MCF 10A (cell line): ENCODE data around the gene MRPL4. TPM values are rescaled to one million over a fixed set of nuclear protein-coding genes. Genes with fewer than 3 reads are reported as not detected.

ENCODE experiments used
- BruUV-seq: library from RNA; stranded (reverse); fragments of 400-500 nt; replicated peaks from 2 replicates; lab custom pipeline; 2021; lab: Mats Ljungman, UMichigan
- CTCF ChIA-PET: fragments of 300-600 bp; sonication (Branson Sonifier 250); formaldehyde crosslinking; extraction: SDS; loops from one replicate; lab custom pipeline; 2021; ENCODE audit warnings: antibody characterized with exemption, inconsistent platforms; lab: Yijun Ruan, JAX
- POLR2A ChIA-PET: fragments of 300-600, 350-650 bp; sonication (Branson Sonifier 250); formaldehyde crosslinking; extraction: SDS; loops from one replicate; lab custom pipeline; 2020; ENCODE audit warnings: antibody characterized with exemption, inconsistent platforms; lab: Yijun Ruan, JAX
- DNase-seq: peaks from one replicate; pipeline ENCODE4 v3.0.0-alpha.2; 2018; ENCODE audit not compliant: unreplicated experiment
- H3K27ac Mint-ChIP-seq: one replicate; pipeline ENCODE4 v1.8.0; 2022; ENCODE audit warnings: mild to moderate bottlenecking, low read depth, mixed read lengths; ENCODE audit not compliant: unreplicated experiment
- H3K27me3 Mint-ChIP-seq: one replicate; pipeline ENCODE4 v1.8.0; 2022; ENCODE audit warnings: mixed read lengths; ENCODE audit not compliant: insufficient read depth, unreplicated experiment
- H3K36me3 Mint-ChIP-seq: one replicate; pipeline ENCODE4 v1.8.0; 2022; ENCODE audit warnings: mild to moderate bottlenecking, moderate library complexity, mixed read lengths; ENCODE audit not compliant: insufficient read depth, unreplicated experiment
- H3K4me1 Mint-ChIP-seq: one replicate; pipeline ENCODE4 v1.8.0; 2022; ENCODE audit warnings: mixed read lengths; ENCODE audit not compliant: insufficient read depth, unreplicated experiment
- H3K4me3 Mint-ChIP-seq: one replicate; pipeline ENCODE4 v1.8.0; 2022; ENCODE audit warnings: mild to moderate bottlenecking, moderate library complexity, mixed read lengths; ENCODE audit not compliant: unreplicated experiment
- H3K9me3 Mint-ChIP-seq: one replicate; pipeline ENCODE4 v1.8.0; 2022; ENCODE audit warnings: mixed read lengths; ENCODE audit not compliant: unreplicated experiment
- intact Hi-C: fragments of 100-400 bp; cut with micrococcal nuclease; formaldehyde crosslinking; loops from 2 replicates; pipeline ENCODE4 v1.14.1; 2022
- microRNA-seq: library from miRNA; unstranded; fragments of <30 nt; microRNA quantifications from one replicate; pipeline ENCODE4 v1.2.0, GENCODE V29; 2022
- total RNA-seq: library from RNA; stranded (reverse); gene quantifications from 2 replicates; pipeline ENCODE4 v1.2.3, GENCODE V29; 2022
- TF ChIP-seq, protein P1 (sequence below): fragments of 200-600 bp; IDR thresholded peaks from one replicate; pipeline ENCODE4 v1.8.0; 2022; ENCODE audit warnings: antibody characterized with exemption, mild to moderate bottlenecking; ENCODE audit not compliant: unreplicated experiment

The MRPL4 gene
- total RNA-seq, 1 experiment from 2014 or later = 120 TPM

DNA sequence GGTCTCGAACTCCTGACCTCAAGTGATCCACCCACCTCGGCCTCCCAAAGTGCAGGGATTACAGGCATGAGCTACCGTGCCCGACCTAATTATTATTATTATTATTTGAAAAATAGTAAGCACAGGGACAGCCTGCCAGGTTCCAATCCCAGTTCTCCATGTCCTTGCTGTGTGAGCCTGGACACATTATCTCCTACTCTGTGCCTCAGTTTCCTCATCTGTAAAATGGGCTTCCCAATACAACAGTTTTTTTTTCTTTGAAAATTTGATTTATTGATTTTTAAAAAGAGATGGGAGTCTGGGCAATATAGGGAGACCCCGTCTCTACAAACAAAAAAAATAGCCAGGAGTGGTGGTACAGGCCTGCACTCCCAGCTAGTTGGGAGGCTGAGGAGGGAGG is 54.3 kb downstream of the MRPL4 start:
- Mint-ChIP-seq H3K4me3 (no peak overlapping the region), H3K27ac (no peak overlapping the region), H3K9me3 (no peaks in the 10 kb centered on the region), H3K36me3 (no peaks in the 10 kb centered on the region), H3K27me3 (no peaks in the 10 kb centered on the region), H3K4me1 (peaks cover 8% of the 10 kb centered on the region)
- ChIA-PET CTCF (interaction anchor here (0.8 to 1.4 kb wide), 4 partner anchors 8 to 83 kb away, joined by 3 to 5 read pairs (median 4); partner anchors contain the start of gene ICAM1), POLR2A (no interaction called here)
- intact Hi-C loops = no loop called here
- no TSS peak for BruUV-seq
- no peak for DNase-seq
- TF ChIP-seq, protein P1, sequence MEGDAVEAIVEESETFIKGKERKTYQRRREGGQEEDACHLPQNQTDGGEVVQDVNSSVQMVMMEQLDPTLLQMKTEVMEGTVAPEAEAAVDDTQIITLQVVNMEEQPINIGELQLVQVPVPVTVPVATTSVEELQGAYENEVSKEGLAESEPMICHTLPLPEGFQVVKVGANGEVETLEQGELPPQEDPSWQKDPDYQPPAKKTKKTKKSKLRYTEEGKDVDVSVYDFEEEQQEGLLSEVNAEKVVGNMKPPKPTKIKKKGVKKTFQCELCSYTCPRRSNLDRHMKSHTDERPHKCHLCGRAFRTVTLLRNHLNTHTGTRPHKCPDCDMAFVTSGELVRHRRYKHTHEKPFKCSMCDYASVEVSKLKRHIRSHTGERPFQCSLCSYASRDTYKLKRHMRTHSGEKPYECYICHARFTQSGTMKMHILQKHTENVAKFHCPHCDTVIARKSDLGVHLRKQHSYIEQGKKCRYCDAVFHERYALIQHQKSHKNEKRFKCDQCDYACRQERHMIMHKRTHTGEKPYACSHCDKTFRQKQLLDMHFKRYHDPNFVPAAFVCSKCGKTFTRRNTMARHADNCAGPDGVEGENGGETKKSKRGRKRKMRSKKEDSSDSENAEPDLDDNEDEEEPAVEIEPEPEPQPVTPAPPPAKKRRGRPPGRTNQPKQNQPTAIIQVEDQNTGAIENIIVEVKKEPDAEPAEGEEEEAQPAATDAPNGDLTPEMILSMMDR = no peak

DNA sequence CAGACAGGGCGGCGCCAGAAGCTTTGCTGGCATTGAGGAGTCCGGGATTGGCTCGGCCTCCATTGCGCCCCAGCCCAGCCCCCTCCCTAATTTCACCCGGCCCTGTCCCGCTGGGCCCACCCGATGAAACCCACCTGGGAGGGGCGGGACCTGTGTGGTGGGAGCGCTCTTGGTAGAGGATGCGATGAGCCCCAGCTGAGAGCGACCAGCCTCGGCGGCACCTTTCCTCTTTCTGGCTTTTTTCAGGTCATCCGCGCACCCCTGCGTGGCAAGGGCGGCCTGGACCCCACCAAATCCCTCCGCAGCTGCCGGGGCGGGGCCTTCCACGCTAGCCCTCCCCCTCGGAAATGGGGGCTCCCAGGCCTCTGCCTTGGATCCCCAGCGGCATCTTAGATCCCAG is 57.4 kb downstream of the MRPL4 start, which contains the start of gene ZGLP1:
TSS of gene ZGLP1 (minus strand) at position 393 of the 400 bp plus-strand sequence.
- BruUV-seq = no TSS peak
- H3K36me3 Mint-ChIP-seq = peaks cover 11% of the 10 kb centered on the region
- no peak within 1 kb of the TSS for H3K4me3 Mint-ChIP-seq
- ChIA-PET CTCF (interaction anchor here (0.6 kb wide), 1 partner anchor 378 kb away, joined by 3 read pairs; no protein-coding TSS in a partner anchor), POLR2A (no interaction called here)
- H3K27ac Mint-ChIP-seq = no peak within 1 kb of the TSS
- H3K4me1 Mint-ChIP-seq = peaks cover 1% of the 10 kb centered on the region
- TF ChIP-seq, protein P1 = no peak
- intact Hi-C loops = no loop called here
- no peaks in the 10 kb centered on the region for H3K27me3 Mint-ChIP-seq
- H3K9me3 Mint-ChIP-seq = no peaks in the 10 kb centered on the region
- no peak for DNase-seq

Small RNAs within 50 kb of the gene (microRNA-seq; reads per million reads assigned to microRNA genes)
- not detected for gene MIR4322

Other genes with a start within 250 kb of the MRPL4 start
- gene COL5A3, start 241.7 kb upstream of the MRPL4 start, total RNA-seq = 0.98 and 1.5 TPM in 2 replicates
- gene RDH8, start 238.7 kb upstream of the MRPL4 start, total RNA-seq = not detected in 2 replicates
- 11.9 and 17.6 TPM in 2 replicates for gene SHFL, start 165.9 kb upstream of the MRPL4 start, total RNA-seq
- 0.44 TPM in 1 of 2 replicates, not detected in the other for gene ANGPTL6, start 149.5 kb upstream of the MRPL4 start, total RNA-seq
- gene PPAN, start 145.9 kb upstream of the MRPL4 start, total RNA-seq = 95.0 and 123 TPM in 2 replicates
- gene P2RY11, start 140.5 kb upstream of the MRPL4 start, total RNA-seq = 36.1 and 43.1 TPM in 2 replicates
- gene EIF3G, start 132.3 kb upstream of the MRPL4 start, total RNA-seq = 224 and 249 TPM in 2 replicates
- gene DNMT1, start 57.3 kb upstream of the MRPL4 start, total RNA-seq = 47.7 and 76.4 TPM in 2 replicates
- 0.64 and 0.89 TPM in 2 replicates for gene S1PR2, start 20.9 kb upstream of the MRPL4 start, total RNA-seq
- 3.3 and 4.6 TPM in 2 replicates for gene ICAM1, start 18.9 kb downstream of the MRPL4 start, total RNA-seq
- gene ICAM4, start 34.7 kb downstream of the MRPL4 start, total RNA-seq = not detected in 2 replicates
- gene ICAM5, start 37.7 kb downstream of the MRPL4 start, total RNA-seq = 4.7 and 7.7 TPM in 2 replicates
- gene ZGLP1, start 57.6 kb downstream of the MRPL4 start, total RNA-seq = 3.8 and 4.9 TPM in 2 replicates
- 30.2 and 30.3 TPM in 2 replicates for gene FDX2, start 63.8 kb downstream of the MRPL4 start, total RNA-seq
- 31.5 and 36.1 TPM in 2 replicates for gene RAVER1, start 81.3 kb downstream of the MRPL4 start, total RNA-seq
- 7.6 and 7.9 TPM in 2 replicates for gene ICAM3, start 87.4 kb downstream of the MRPL4 start, total RNA-seq
- 75.0 and 83.7 TPM in 2 replicates for gene TYK2, start 128.4 kb downstream of the MRPL4 start, total RNA-seq
- 164 and 188 TPM in 2 replicates for gene CDC37, start 151.3 kb downstream of the MRPL4 start, total RNA-seq
- 0.42 and 0.49 TPM in 2 replicates for gene PDE4A, start 168.3 kb downstream of the MRPL4 start, total RNA-seq